Measurements from ENCODE around the gene CAPN11. TPM values are rescaled to one million over a fixed set of nuclear protein-coding genes. Genes with fewer than 3 reads are reported as not detected.

Gene CAPN11
- total and polyA plus RNA-seq, 2 of the 4 experiments (the other 2 are of a cell fraction) = not detected

DNA sequence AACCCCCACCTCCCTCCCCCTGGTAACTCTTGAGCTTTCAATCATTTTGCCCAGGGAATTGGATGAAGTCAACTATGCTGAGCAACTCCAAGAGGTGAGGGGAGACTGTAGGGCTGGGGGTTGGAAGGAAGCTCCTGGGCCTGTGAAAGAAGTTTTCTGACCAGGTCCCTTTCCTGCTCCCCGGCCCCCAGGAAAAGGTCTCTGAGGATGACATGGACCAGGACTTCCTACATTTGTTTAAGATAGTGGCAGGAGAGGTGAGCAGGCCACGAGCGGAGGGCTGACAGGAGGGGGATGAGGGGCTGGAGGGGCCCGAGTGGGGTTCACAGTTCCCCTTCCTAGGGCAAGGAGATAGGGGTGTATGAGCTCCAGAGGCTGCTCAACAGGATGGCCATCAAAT is 21.8 kb downstream of the CAPN11 start:
- no peak overlapping the region for H2BK120ac ChIP-seq (ENCODE audit: low read depth, low read length)
- H3K23ac ChIP-seq (ENCODE audit: low read depth, low read length) = no peak overlapping the region
- no peaks in the 10 kb centered on the region for H3K36me3 ChIP-seq (ENCODE audit: control insufficient read depth, insufficient read depth, low read length)
- no peak overlapping the region for H3K27ac ChIP-seq (ENCODE audit: insufficient read depth, low read length)
- in situ Hi-C loops (cut with MboI; ENCODE audit: low sequenced_read_pairs) = no loop called here
- H4K20me1 ChIP-seq (ENCODE audit: insufficient read depth, low read length) = no peaks in the 10 kb centered on the region; the same call in 1 of the 2 replicates
- no peak overlapping the region for H3K18ac ChIP-seq (ENCODE audit: low read depth, low read length)
- BruUV-seq (replicated peaks) = no TSS peak
- H3K9ac ChIP-seq (ENCODE audit: low read depth, low read length) = no peak overlapping the region
- H3K14ac ChIP-seq (replicated peaks; ENCODE audit: low read depth, low read length) = no peak overlapping the region
- no peak overlapping the region for H2BK15ac ChIP-seq (ENCODE audit: low read depth, low read length)
- H2BK20ac ChIP-seq (ENCODE audit: low read depth, low read length) = no peak overlapping the region
- 0 out of 2 replicates have a peak, but pooled peaks cover 9% of the 10 kb centered on the region for H3K9me1 ChIP-seq (ENCODE audit: insufficient read depth, low read length)
- H3K4ac ChIP-seq (ENCODE audit: low read depth, low read length) = no peak overlapping the region
- ATAC-seq (ENCODE audit: low read depth) (no peak), DNase-seq (no peak)
- H2AK9ac ChIP-seq (replicated peaks; ENCODE audit: low read depth, low read length, poor library complexity) = no peak overlapping the region
- no peak overlapping the region for H3K4me2 ChIP-seq (ENCODE audit: low read depth, low read length)
- intact Hi-C loops (cut with micrococcal nuclease) = no loop called here
- H3K4me3 ChIP-seq (ENCODE audit: insufficient read depth, low read depth, low read length) = no peak overlapping the region
- no peaks in the 10 kb centered on the region for H3K4me1 ChIP-seq (ENCODE audit: control insufficient read depth, insufficient read depth, low read length)
- peaks cover 14% of the 10 kb centered on the region for H3K27me3 ChIP-seq (ENCODE audit: control insufficient read depth, insufficient read depth, low read length)
- no peaks in the 10 kb centered on the region for H3K79me1 ChIP-seq (ENCODE audit: low read depth in 1 of 2, low read length in 2 of 2)
- ChIA-PET CTCF (no interaction called here), POLR2A (ENCODE audit: unreplicated experiment) (no interaction called here)
- no CpG with 5 or more reads among the region's 4 CpGs for WGBS, 2 experiments (ENCODE audit: extremely low coverage in 2 of 2, insufficient read length in 1 of 2)
- no peak overlapping the region for H3K56ac ChIP-seq (ENCODE audit: extremely low read depth, insufficient read depth, low read length)
- TF ChIP-seq CEBPB (IDR thresholded peaks at IDR 0.05; ENCODE audit: low read depth, low read length) (no peak), NFE2L2 (IDR thresholded peaks at IDR 0.05; ENCODE audit: low read depth, low read length) (no peak), MAZ (IDR thresholded peaks at IDR 0.05; ENCODE audit: borderline replicate concordance, low read depth, low read length) (no peak), CHD1 (IDR thresholded peaks at IDR 0.05; ENCODE audit: low read depth, low read length) (no peak), RFX5 (IDR thresholded peaks at IDR 0.05; ENCODE audit: low read depth, low read length) (no peak), SMC3 (IDR thresholded peaks at IDR 0.05; ENCODE audit: low read depth, low read length) (no peak), MXI1 (IDR thresholded peaks at IDR 0.05; ENCODE audit: borderline replicate concordance, low read depth, low read length) (no peak), MAFK (IDR thresholded peaks at IDR 0.05; ENCODE audit: low read depth, low read length) (no peak), RAD21 (IDR thresholded peaks at IDR 0.05; ENCODE audit: low read length) (no peak), RCOR1 (IDR thresholded peaks at IDR 0.05; ENCODE audit: insufficient replicate concordance, low read length) (no peak), FOS (IDR thresholded peaks at IDR 0.05; ENCODE audit: low read depth, low read length) (no peak), POLR2A (IDR thresholded peaks at IDR 0.05; ENCODE audit: low read depth, low read length) (no peak), BHLHE40 (IDR thresholded peaks at IDR 0.05; ENCODE audit: low read depth, low read length) (no peak)
- TF ChIP-seq, protein P1, sequence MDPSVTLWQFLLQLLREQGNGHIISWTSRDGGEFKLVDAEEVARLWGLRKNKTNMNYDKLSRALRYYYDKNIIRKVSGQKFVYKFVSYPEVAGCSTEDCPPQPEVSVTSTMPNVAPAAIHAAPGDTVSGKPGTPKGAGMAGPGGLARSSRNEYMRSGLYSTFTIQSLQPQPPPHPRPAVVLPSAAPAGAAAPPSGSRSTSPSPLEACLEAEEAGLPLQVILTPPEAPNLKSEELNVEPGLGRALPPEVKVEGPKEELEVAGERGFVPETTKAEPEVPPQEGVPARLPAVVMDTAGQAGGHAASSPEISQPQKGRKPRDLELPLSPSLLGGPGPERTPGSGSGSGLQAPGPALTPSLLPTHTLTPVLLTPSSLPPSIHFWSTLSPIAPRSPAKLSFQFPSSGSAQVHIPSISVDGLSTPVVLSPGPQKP (IDR thresholded peaks at IDR 0.05; ENCODE audit: borderline replicate concordance, low read depth, low read length) = no peak
- TF ChIP-seq, protein P2, sequence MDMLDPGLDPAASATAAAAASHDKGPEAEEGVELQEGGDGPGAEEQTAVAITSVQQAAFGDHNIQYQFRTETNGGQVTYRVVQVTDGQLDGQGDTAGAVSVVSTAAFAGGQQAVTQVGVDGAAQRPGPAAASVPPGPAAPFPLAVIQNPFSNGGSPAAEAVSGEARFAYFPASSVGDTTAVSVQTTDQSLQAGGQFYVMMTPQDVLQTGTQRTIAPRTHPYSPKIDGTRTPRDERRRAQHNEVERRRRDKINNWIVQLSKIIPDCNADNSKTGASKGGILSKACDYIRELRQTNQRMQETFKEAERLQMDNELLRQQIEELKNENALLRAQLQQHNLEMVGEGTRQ (IDR thresholded peaks at IDR 0.05; ENCODE audit: low read depth, low read length) = no peak
- TF ChIP-seq, protein P3, sequence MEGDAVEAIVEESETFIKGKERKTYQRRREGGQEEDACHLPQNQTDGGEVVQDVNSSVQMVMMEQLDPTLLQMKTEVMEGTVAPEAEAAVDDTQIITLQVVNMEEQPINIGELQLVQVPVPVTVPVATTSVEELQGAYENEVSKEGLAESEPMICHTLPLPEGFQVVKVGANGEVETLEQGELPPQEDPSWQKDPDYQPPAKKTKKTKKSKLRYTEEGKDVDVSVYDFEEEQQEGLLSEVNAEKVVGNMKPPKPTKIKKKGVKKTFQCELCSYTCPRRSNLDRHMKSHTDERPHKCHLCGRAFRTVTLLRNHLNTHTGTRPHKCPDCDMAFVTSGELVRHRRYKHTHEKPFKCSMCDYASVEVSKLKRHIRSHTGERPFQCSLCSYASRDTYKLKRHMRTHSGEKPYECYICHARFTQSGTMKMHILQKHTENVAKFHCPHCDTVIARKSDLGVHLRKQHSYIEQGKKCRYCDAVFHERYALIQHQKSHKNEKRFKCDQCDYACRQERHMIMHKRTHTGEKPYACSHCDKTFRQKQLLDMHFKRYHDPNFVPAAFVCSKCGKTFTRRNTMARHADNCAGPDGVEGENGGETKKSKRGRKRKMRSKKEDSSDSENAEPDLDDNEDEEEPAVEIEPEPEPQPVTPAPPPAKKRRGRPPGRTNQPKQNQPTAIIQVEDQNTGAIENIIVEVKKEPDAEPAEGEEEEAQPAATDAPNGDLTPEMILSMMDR (conservative IDR thresholded peaks at IDR 0.05; ENCODE audit: low read depth, low read length) = no peak
- H2AFZ ChIP-seq (replicated peaks; ENCODE audit: low read length, poor library complexity) = no peak overlapping the region
- no peak overlapping the region for H2AK5ac ChIP-seq (ENCODE audit: low read depth, low read length)
- H3K9me3 ChIP-seq (ENCODE audit: control insufficient read depth, insufficient read depth, low read length) = no peaks in the 10 kb centered on the region
- no peak overlapping the region for H4K5ac ChIP-seq (ENCODE audit: low read depth, low read length)
- dilution Hi-C loops (cut with HindIII; ENCODE audit: low sequenced_read_pairs, unreplicated experiment) = no loop called here
- no peak overlapping the region for H2BK5ac ChIP-seq (ENCODE audit: low read depth, low read length, poor library complexity, severe bottlenecking)
- H4K8ac ChIP-seq (ENCODE audit: low read depth in 2 of 2, low read length in 2 of 2) = no peak overlapping the region
- no peak overlapping the region for H4K91ac ChIP-seq (ENCODE audit: insufficient read depth, low read depth, low read length)
